Urinary bladder (tissue), 4 donors: Measurements from ENCODE around the gene LYZL1. TPM values are rescaled to one million over a fixed set of nuclear protein-coding genes. Genes with fewer than 3 reads are reported as not detected.
"Not testable (repeated sequence)": the region's sequence is repeated elsewhere in the genome, so short reads cannot be mapped to it uniquely, and the experiment has no call there.

Source experiments
- DNase-seq: peaks from one replicate; pipeline ENCODE4 v3.0.0-alpha.2; 2015; ENCODE audit errors: extremely low spot score
- H3K27ac ChIP-seq: one replicate; pipeline ENCODE4 v1.5.1; 2013; ENCODE audit warnings: low read depth, mild to moderate bottlenecking, moderate library complexity
- H3K36me3 ChIP-seq: one replicate; pipeline ENCODE4 v1.6.1; 2013; ENCODE audit warnings: mild to moderate bottlenecking, moderate library complexity; ENCODE audit not compliant: insufficient read depth
- H3K4me1 ChIP-seq: one replicate; pipeline ENCODE4 v1.6.1; 2013; ENCODE audit warnings: mild to moderate bottlenecking, moderate library complexity; ENCODE audit not compliant: insufficient read depth
- H3K4me3 ChIP-seq: one replicate; pipeline ENCODE4 v1.5.1; 2013; ENCODE audit warnings: low read depth, low read length
- WGBS: extraction: QIAGEN DNeasy Blood & Tissue Kit; methylation state at CpG from one replicate; pipeline ENCODE4 v1.1.7; 2013; 5-methylcytosine and 5-hydroxymethylcytosine counted together
- polyA plus RNA-seq: library from polyadenylated mRNA; stranded (reverse); fragments of 200-250 nt; gene quantifications from one replicate; pipeline ENCODE4 v1.2.3, GENCODE V29; 2013
- total RNA-seq: library from RNA; depleted of rRNA; stranded (reverse); fragments of >200 nt; gene quantifications from one replicate; pipeline ENCODE4 v1.2.3, GENCODE V29; 2014
- donor health status: healthy with polysubstance abuse.
- donor health status: healthy.

LYZL1 gene
- total and polyA plus RNA-seq, 2 donors: not detected

GRCh38 chr10:29319205-29319781, 30.4 kb downstream of the LYZL1 start:
- DNase-seq: no peak

GRCh38 chr10:29320680-29321121, 31.8 kb downstream of the LYZL1 start:
- H3K4me1 ChIP-seq, H3K4me3 ChIP-seq, H3K27ac ChIP-seq, H3K36me3 ChIP-seq, DNase-seq: not testable (repeated sequence)
- 92% methylated on average over 5 of the region's 5 CpGs for WGBS

More at GRCh38 chr10:29319205-29319781, 30.4 kb downstream of the LYZL1 start:
- H3K27ac ChIP-seq: no peak overlapping the region
- no peaks in the 10 kb centered on the region for H3K36me3 ChIP-seq
- H3K4me3 ChIP-seq: no peak overlapping the region
- H3K4me1 ChIP-seq: no peaks in the 10 kb centered on the region
- WGBS: 88% methylated on average over 13 of the region's 13 CpGs

DNA sequence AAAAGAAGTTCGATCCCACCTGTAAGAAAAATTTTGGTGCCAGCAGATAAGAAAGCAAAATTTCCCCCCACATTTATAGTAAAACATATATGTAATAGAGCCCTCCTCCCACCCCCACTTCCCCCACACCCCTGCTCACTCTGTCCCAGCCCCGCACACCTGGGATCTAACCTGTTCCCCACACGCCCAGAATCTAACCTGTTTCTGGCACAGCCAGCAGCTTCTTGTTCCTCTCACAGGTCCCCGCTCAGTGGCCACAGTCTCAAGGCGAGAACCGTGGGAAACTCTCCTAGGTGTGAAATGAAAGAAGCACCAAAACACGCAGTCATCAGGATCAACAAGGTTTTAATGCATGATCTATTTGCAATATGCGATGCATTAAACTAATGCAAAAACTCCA, 32.8 kb downstream of the LYZL1 start:
- H3K4me1 ChIP-seq: no peaks in the 10 kb centered on the region
- H3K36me3 ChIP-seq: no peaks in the 10 kb centered on the region
- DNase-seq: no peak
- H3K27ac ChIP-seq: no peak overlapping the region
- H3K4me3 ChIP-seq: no peak overlapping the region
- 94% methylated on average over 8 of the region's 8 CpGs for WGBS

- H3K27ac ChIP-seq: no peak overlapping the region
These were observed 34.0 kb downstream of the LYZL1 start for GRCh38 chr10:29322918-29323317.

DNA sequence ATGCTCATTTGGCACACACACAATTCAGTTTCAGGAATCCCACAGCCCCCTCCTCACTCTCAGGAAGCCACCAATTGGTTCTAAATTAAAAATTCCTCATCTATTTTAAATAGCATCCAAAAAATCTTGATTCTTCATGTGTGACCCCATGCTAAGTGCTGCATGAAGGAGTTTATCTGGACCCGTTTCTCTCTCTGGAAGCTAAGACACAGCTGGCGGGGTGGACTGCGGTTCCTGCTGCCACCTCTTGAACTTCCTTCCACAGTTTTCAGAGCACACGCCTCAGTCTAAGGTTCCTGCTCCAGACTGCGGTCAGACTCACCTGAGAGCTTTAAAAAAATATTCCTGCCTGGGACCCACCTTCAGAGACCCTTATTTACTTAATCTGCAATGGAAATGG, 34.5 kb downstream of the LYZL1 start:
- WGBS: 69% methylated on average over 5 of the region's 5 CpGs
- DNase-seq: no peak
- Histone ChIP-seq H3K4me3 (no peak overlapping the region), H3K36me3 (no peaks in the 10 kb centered on the region), H3K4me1 (no peaks in the 10 kb centered on the region), H3K27ac (no peak overlapping the region)

More at GRCh38 chr10:29322918-29323317, 34.0 kb downstream of the LYZL1 start:
- WGBS: 55% methylated on average over 5 of the region's 5 CpGs
- H3K4me1 ChIP-seq: no peaks in the 10 kb centered on the region
- DNase-seq: no peak
- H3K36me3 ChIP-seq: no peaks in the 10 kb centered on the region
- no peak overlapping the region for H3K4me3 ChIP-seq

DNA sequence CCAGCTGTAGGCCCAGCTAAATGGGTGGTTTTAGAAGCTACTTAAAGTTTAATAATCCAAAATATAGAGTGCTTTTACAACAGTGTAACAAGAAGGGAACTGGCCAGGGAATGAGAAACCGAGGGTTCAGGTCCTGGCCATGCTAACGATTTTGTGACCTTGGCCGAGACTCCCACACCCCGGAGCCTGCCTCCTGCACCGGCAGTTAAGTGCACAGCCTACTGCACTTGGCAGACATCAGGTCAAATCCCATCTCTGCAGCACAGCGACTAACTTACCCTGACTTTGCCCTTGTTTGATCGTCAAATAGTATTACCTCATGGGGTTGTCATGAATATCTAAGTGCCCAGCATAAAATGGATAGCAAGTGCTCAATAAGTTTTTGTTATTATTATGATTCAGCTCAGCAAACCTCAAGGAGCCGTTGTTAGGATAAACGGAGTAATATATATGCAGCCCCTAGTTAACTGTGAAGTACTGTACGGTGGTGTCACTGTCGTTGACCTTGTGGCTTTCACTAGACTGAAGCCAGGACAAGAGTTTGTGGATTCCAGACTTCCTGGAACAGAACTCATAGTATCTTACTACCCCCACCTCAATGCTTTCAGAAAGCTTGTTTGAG, 35.5 kb downstream of the LYZL1 start:
- H3K36me3 ChIP-seq: no peaks in the 10 kb centered on the region
- no peak overlapping the region for H3K27ac ChIP-seq
- 84% methylated on average over 11 of the region's 11 CpGs for WGBS
- H3K4me1 ChIP-seq: no peaks in the 10 kb centered on the region
- no peak for DNase-seq
- H3K4me3 ChIP-seq: no peak overlapping the region

DNA sequence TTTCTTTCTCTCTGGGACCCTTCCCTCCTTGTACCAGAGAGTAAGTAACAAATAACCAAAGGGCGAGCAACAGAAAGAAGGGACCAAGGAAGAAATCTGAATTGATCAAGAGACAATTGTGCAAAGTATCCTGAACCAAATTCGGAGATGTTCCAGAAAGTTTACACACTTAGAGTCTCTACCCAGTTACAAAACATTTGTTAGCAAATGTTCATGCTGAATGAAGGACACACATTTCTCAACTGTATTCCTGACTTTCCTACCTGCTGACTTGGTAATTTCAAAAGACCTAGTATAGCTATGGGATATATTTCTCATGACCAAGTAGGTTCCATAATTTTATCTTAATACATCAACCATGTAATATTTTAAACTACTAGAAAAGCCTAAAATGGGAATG, 37.4 kb downstream of the LYZL1 start:
- no peaks in the 10 kb centered on the region for H3K36me3 ChIP-seq
- no peaks in the 10 kb centered on the region for H3K4me1 ChIP-seq
- H3K27ac ChIP-seq: no peak overlapping the region
- no peak for DNase-seq
- no peak overlapping the region for H3K4me3 ChIP-seq
- 97% methylated on average over 2 of the region's 2 CpGs for WGBS

- no peak overlapping the region for H3K4me3 ChIP-seq
- no peaks in the 10 kb centered on the region for H3K4me1 ChIP-seq
- no peak for DNase-seq
- 92% methylated on average over 10 of the region's 10 CpGs for WGBS
- H3K36me3 ChIP-seq: no peaks in the 10 kb centered on the region
- H3K27ac ChIP-seq: no peak overlapping the region
These were observed 38.2 kb downstream of the LYZL1 start for GRCh38 chr10:29326886-29327745.

- no peak overlapping the region for H3K4me3 ChIP-seq
- H3K27ac ChIP-seq: no peak overlapping the region
- no peaks in the 10 kb centered on the region for H3K36me3 ChIP-seq
- WGBS: 93% methylated on average over 6 of the region's 6 CpGs
- no peaks in the 10 kb centered on the region for H3K4me1 ChIP-seq
- no peak for DNase-seq
These were observed 38.9 kb downstream of the LYZL1 start for GRCh38 chr10:29327746-29328102.

GRCh38 chr10:29328983-29329382, 40.1 kb downstream of the LYZL1 start:
- 27% methylated on average over 3 of the region's 3 CpGs for whole genome bisulfite sequencing
- no peak for DNase-seq
- H3K4me1 ChIP-seq: no peaks in the 10 kb centered on the region
- no peak overlapping the region for H3K27ac ChIP-seq
- no peak overlapping the region for H3K4me3 ChIP-seq
- no peaks in the 10 kb centered on the region for H3K36me3 ChIP-seq

GRCh38 chr10:29329420-29329819, 40.5 kb downstream of the LYZL1 start:
- WGBS: 64% methylated on average over 5 of the region's 5 CpGs
- Histone ChIP-seq H3K4me3 (no peak overlapping the region), H3K4me1 (no peaks in the 10 kb centered on the region), H3K27ac (no peak overlapping the region), H3K36me3 (no peaks in the 10 kb centered on the region)
- no peak for DNase-seq

DNA sequence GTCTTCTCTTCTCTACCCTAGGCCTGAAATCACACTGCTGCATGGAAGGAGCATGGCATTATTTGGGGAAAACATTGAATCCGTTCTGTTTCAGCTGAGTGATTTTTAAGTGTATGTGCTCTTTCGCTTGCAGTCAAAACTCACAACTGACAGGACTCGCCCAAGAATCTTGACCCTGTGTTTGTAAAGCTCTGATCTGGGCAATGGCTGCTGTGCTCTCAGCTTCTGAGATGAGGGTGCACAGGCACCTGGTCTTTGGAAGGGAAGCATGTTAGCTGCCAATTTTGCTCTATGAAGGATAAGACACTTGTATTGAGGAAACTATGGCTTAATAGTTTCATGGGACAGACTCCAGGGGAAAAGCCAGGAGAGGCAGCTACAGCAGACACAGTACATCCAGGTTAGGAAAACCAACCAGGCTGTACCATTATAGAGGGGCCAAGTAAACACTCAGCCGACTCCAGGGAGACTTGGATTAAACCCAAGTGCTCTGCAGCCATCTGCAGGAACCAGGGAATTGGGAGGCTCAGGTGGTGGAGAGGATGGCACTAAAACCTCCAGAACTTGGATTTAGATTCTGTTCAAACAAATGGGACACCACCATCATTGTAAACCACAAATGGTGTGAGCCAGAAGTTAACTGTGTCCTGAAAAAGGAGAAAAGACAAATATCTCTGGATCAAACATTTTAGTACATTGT, 43.3 kb downstream of the LYZL1 start:
- H3K36me3 ChIP-seq: no peaks in the 10 kb centered on the region
- WGBS: 79% methylated on average over 4 of the region's 4 CpGs

DNA sequence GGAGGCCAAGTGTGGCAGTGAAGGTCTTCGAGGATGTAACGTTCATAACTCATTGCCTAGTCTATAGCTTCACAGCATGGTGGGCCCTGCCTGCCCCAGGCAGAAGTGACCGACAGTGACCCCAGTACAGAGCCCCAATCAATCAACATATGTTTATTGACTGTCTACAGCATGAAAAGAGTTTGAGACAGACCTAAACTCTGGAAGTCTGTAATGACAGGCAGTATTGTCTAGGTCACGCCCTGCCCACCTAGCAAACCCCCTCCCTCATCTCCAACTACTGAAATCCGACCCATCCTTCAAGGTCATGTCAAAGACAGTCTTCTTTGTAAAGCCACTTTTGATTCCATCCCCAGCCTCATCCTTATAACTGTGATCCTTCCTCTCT, 43.9 kb downstream of the LYZL1 start:
- no peak for DNase-seq
- Histone ChIP-seq H3K4me1 (no peaks in the 10 kb centered on the region), H3K4me3 (no peak overlapping the region), H3K27ac (no peak overlapping the region), H3K36me3 (no peaks in the 10 kb centered on the region)
- WGBS: 64% methylated on average over 5 of the region's 5 CpGs

More for the DNA sequence above, 43.3 kb downstream of the LYZL1 start:
- no peaks in the 10 kb centered on the region for H3K4me1 ChIP-seq
- DNase-seq: no peak
- H3K27ac ChIP-seq: no peak overlapping the region
- H3K4me3 ChIP-seq: no peak overlapping the region
